B cell (primary cell): ENCODE data around the gene ITGB8. TPM values are rescaled to one million over a fixed set of nuclear protein-coding genes. Genes with fewer than 3 reads are reported as not detected.
A peak's percentile ranks its signal among the peaks of the same experiment; 100 is the strongest.

Source experiments
- ATAC-seq: fragments of 200-7000 bp; cut with Tn5 transposase; one replicate; pipeline ENCODE4 v1.10.0; 2021; ENCODE audit warnings: low read depth, mild to moderate bottlenecking, moderate number of reproducible peaks, moderate library complexity
- CTCF ChIA-PET: fragments of 350-600 bp; sonication (Branson Sonifier 250); formaldehyde crosslinking; loops from one replicate; lab custom pipeline; 2021; ENCODE audit warnings: antibody characterized with exemption, inconsistent platforms; lab: Charles Lee
- POLR2A ChIA-PET: fragments of 350-600 bp; sonication (Branson Sonifier 250); formaldehyde crosslinking; loops from one replicate; lab custom pipeline; 2021; ENCODE audit warnings: antibody characterized with exemption; lab: Charles Lee
- DNase-seq: peaks from one replicate; pipeline ENCODE4 v3.0.0; 2013
- H2AFZ ChIP-seq: 2 replicates; pipeline ENCODE4 v1.6.1; 2012; ENCODE audit warnings: mild to moderate bottlenecking, low read depth, low read length; ENCODE audit not compliant: insufficient read depth, poor library complexity, severe bottlenecking
- H3K27ac ChIP-seq, 2 donors: 1 replicate in 1 of 2; 2 replicates in 1 of 2; pipeline ENCODE4 v1.5.1; 2012 to 2013; ENCODE audit warnings: low read length in 2 of 2, mild to moderate bottlenecking in 2 of 2, moderate library complexity in 1 of 2
- H3K27me3 ChIP-seq, 4 experiments: fragments of 200-600 bp in 1 of 4; sonication (generic) in 1 of 4; replicated peaks in 1 of 4; 1 replicate in 2 of 4; 2 replicates in 2 of 4; pipeline versions ENCODE4 v1.6.1 to v1.7.0; 2013 to 2016; ENCODE audit warnings: low read length in 3 of 4, mild to moderate bottlenecking in 2 of 4, mixed read lengths in 1 of 4, moderate library complexity in 1 of 4; ENCODE audit not compliant: insufficient read depth in 4 of 4, control insufficient read depth in 3 of 4; ENCODE audit errors: control extremely low read depth in 1 of 4
- H3K36me3 ChIP-seq, 2 experiments: replicated peaks in 1 of 2; 1 replicate in 1 of 2; 2 replicates in 1 of 2; pipeline versions ENCODE4 v1.6.1 to v1.7.1; 2013; ENCODE audit warnings: low read length in 1 of 2; ENCODE audit not compliant: insufficient read depth in 2 of 2, control insufficient read depth in 1 of 2; ENCODE audit errors: control extremely low read depth in 1 of 2, extremely low read depth in 1 of 2
- H3K4me1 ChIP-seq, 2 donors: fragments of 200-600 bp in 1 of 2; sonication (generic) in 1 of 2; 1 replicate in 1 of 2; 2 replicates in 1 of 2; pipeline versions ENCODE4 v1.5.1 to v1.6.1; 2013 to 2017; ENCODE audit warnings: low read length in 2 of 2; ENCODE audit not compliant: control insufficient read depth in 2 of 2, insufficient read depth in 2 of 2
- H3K4me2 ChIP-seq: replicated peaks from 2 replicates; pipeline ENCODE3; 2012; ENCODE audit warnings: mild to moderate bottlenecking, low read depth, low read length; ENCODE audit not compliant: poor library complexity, severe bottlenecking
- H3K4me3 ChIP-seq, 5 experiments: fragments of 200-600 bp in 1 of 5; sonication (generic) in 1 of 5; 1 replicate in 3 of 5; 2 replicates in 2 of 5; pipeline versions ENCODE4 v1.5.1 to v1.7.0; 2011 to 2016; ENCODE audit warnings: low read length in 4 of 5, mild to moderate bottlenecking in 4 of 5, low read depth in 2 of 5, control low read depth in 1 of 5, moderate library complexity in 1 of 5; ENCODE audit not compliant: insufficient read depth in 1 of 5; ENCODE audit errors: control extremely low read depth in 1 of 5, extremely low read depth in 1 of 5
- H3K79me2 ChIP-seq: fragments of 200-600 bp; sonication (generic); one replicate; pipeline ENCODE4 v1.6.0; 2016; ENCODE audit warnings: low read length; ENCODE audit not compliant: control insufficient read depth, insufficient read depth
- H3K9ac ChIP-seq: fragments of 200-600 bp; sonication (generic); 2 replicates; pipeline ENCODE4 v1.6.1; 2017; ENCODE audit warnings: mild to moderate bottlenecking, low read length, moderate library complexity
- H3K9me3 ChIP-seq, 3 donors: one replicate each; pipeline versions ENCODE4 v1.6.1 to v1.7.1; 2013; ENCODE audit warnings: low read length in 2 of 3; ENCODE audit not compliant: control insufficient read depth in 2 of 3, insufficient read depth in 1 of 3; ENCODE audit errors: control extremely low read depth in 1 of 3
- H4K20me1 ChIP-seq: 2 replicates; pipeline ENCODE4 v1.6.0; 2012; ENCODE audit warnings: mild to moderate bottlenecking, low read length; ENCODE audit not compliant: insufficient read depth, control insufficient read depth, poor library complexity, severe bottlenecking
- H3K27ac Mint-ChIP-seq: one replicate; pipeline ENCODE4 v1.8.0; 2021; ENCODE audit warnings: mixed read lengths
- H3K27me3 Mint-ChIP-seq: one replicate; pipeline ENCODE4 v1.8.0; 2021; ENCODE audit warnings: mixed read lengths
- H3K4me1 Mint-ChIP-seq: one replicate; pipeline ENCODE4 v1.8.0; 2021; ENCODE audit warnings: mixed read lengths
- H3K4me3 Mint-ChIP-seq: one replicate; pipeline ENCODE4 v1.8.0; 2021; ENCODE audit warnings: mixed read lengths
- H3K9me3 Mint-ChIP-seq: one replicate; pipeline ENCODE4 v1.8.0; 2022; ENCODE audit warnings: mixed read lengths; ENCODE audit not compliant: insufficient read depth
- EZH2 ChIP-seq: IDR thresholded peaks from 2 replicates; pipeline ENCODE4 v1.6.1; 2012; ENCODE audit warnings: borderline replicate concordance, low read depth, mild to moderate bottlenecking, moderate library complexity, low read length; ENCODE audit not compliant: insufficient read depth, poor library complexity, severe bottlenecking
- WGBS: methylation state at CpG from one replicate; pipeline ENCODE4 v1.1.5; 2013; ENCODE audit warnings: missing lambda C conversion rate; ENCODE audit not compliant: insufficient coverage; 5-methylcytosine and 5-hydroxymethylcytosine counted together
- intact Hi-C: fragments of 100-400 bp; cut with micrococcal nuclease; formaldehyde crosslinking; loops from one replicate; pipeline ENCODE4 v1.10.0; 2022
- polyA plus RNA-seq: library from polyadenylated mRNA; depleted of rRNA; stranded (reverse); fragments of >200 nt; gene quantifications from 2 replicates; pipeline ENCODE4 v1.2.3, GENCODE V29; 2012
- total RNA-seq, 2 donors: library from RNA; stranded (reverse); fragments of 120-200 nt in 1 of 2; gene quantifications; 1 replicate in 1 of 2; 2 replicates in 1 of 2; pipeline versions ENCODE4 v1.2.3 to v1.2.4, GENCODE V29; 2013 to 2022
- TF ChIP-seq, protein P1 (sequence below): fragments of 200-600 bp; IDR thresholded peaks from one replicate; pipeline ENCODE4 v1.8.0; 2022; ENCODE audit warnings: antibody characterized with exemption, mild to moderate bottlenecking

ITGB8 gene
- total and polyA plus RNA-seq, 2 donors (not counting 1 experiment from before 2014, with no cell fraction given), result 0.01 to 0.30 TPM

DNA sequence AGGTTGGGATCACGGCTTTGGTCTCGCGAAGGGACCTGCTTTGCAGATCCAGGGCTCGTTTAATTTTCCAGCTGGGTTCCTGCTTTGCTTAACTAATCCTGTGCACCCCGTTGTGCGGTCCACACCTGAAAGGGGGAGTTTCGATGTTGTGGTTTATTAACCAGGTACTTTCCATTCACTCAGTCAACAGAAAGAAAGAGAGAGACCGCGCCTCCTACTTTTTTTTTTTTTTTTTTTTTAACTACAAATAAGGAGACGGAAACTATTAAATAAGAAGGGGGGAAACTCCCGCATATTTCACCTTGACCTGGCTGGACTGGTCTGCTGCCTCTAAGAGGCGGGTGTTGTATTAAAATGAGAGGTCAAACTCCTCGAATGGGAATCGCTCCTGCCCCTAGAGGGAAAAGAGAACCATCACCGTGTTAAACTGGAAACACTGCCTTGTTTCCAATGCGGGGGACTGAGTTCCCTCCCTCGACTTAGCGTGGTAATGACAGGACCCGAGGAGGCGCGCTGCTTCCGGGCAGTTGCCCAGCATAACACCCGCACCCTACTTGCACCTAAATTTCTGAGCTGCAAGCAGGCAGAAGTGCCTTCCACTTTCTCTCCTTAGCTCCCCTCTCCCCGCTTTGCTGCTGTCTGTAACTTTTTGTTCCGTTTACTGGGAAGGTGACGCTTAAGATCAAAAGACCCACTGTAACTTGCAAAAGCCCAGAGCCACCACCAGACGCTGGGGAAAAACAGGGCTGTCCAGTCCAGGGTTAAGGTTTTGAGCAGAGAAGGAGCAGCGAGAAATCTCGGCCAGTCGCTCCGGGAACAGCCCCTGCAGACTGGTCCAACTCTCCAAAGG, 1.1 kb upstream of the ITGB8 start:
- Mint-ChIP-seq H3K27me3 (peaks cover 19% of the 10 kb centered on the region), H3K4me1 (peaks cover 19% of the 10 kb centered on the region), H3K27ac (peak overlapping the region; percentile 86), H3K4me3 (peak overlapping the region; percentile 99), H3K9me3 (no peaks in the 10 kb centered on the region)
- Histone ChIP-seq H3K36me3 (no peaks in the 10 kb centered on the region), H3K4me1 (peaks cover 14 to 21% of the 10 kb centered on the region in 2 donors), H3K4me3 (peak overlapping the region; percentile 46 to 74 (median 70)), H3K9ac (peak overlapping the region; percentile 75), H3K27ac (no peak overlapping the region), H2AFZ (peak overlapping the region; percentile 89), H3K27me3 (peaks cover 0 to 15% (median 14%) of the 10 kb centered on the region in 4 experiments), H3K4me2 (peak overlapping the region; percentile 90), H4K20me1 (no peaks in the 10 kb centered on the region), H3K79me2 (no peaks in the 10 kb centered on the region), H3K9me3 (no peaks in the 10 kb centered on the region)
- WGBS, result under 1% methylated on average over 18 of the region's 31 CpGs
- intact Hi-C loops, result loop anchor here (1.0 kb wide), 1 partner anchor 112 kb away; the partner anchor contains the start of gene MACC1
- DNase-seq, result peak; percentile 57
- POLR2A ChIA-PET, result interaction anchor here (1.0 kb wide), 1 partner anchor 13 kb away, joined by 5 read pairs; no protein-coding TSS in a partner anchor
- no peak for ATAC-seq
- CTCF ChIA-PET, result interaction anchor here (0.7 to 2.5 kb wide), 8 partner anchors 19 to 620 kb away, joined by 3 to 11 read pairs (median 5); partner anchors contain the start of gene POLR1F
- TF ChIP-seq, protein P1, sequence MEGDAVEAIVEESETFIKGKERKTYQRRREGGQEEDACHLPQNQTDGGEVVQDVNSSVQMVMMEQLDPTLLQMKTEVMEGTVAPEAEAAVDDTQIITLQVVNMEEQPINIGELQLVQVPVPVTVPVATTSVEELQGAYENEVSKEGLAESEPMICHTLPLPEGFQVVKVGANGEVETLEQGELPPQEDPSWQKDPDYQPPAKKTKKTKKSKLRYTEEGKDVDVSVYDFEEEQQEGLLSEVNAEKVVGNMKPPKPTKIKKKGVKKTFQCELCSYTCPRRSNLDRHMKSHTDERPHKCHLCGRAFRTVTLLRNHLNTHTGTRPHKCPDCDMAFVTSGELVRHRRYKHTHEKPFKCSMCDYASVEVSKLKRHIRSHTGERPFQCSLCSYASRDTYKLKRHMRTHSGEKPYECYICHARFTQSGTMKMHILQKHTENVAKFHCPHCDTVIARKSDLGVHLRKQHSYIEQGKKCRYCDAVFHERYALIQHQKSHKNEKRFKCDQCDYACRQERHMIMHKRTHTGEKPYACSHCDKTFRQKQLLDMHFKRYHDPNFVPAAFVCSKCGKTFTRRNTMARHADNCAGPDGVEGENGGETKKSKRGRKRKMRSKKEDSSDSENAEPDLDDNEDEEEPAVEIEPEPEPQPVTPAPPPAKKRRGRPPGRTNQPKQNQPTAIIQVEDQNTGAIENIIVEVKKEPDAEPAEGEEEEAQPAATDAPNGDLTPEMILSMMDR, result no peak
- TF ChIP-seq EZH2, result no peak
